ENCODE data around the gene CCDC28A.

DNA sequence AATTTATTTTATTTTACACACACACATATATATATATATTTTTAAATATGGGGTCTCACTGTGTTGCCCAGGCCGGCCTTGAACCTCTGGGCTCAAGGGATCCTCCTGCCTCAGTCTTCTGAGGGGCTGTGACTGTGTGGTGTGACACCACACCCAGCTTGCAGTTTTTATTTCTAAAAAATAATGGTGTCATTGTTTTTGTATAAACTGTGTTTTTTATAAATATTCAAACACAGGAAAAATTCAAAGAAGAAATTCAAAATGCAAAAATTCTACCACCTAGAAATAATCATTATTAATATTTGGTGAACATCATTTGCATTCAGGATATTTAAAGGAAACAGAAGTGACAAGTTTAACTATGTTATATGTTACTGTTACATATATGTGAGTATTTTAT lies 3.1 kb downstream of the CCDC28A start:
- TF ChIP-seq NFRKB (IDR thresholded peaks at IDR 0.05) (no peak), FOXK2 (IDR thresholded peaks at IDR 0.05) (no peak), L3MBTL2 (conservative IDR thresholded peaks at IDR 0.05) (no peak), SUZ12 (IDR thresholded peaks at IDR 0.05) (no peak)
